H1 (cell line): ENCODE measurements around the gene ACSF3. TPM values are rescaled to one million over a fixed set of nuclear protein-coding genes. Genes with fewer than 3 reads are reported as not detected.

Source experiments
- ATF2 ChIP-seq: IDR thresholded peaks from 2 replicates; pipeline ENCODE4 v1.6.1; 2012; ENCODE audit warnings: low read length, inconsistent platforms
- BRCA1 ChIP-seq: IDR thresholded peaks from 2 replicates; pipeline ENCODE4 v1.6.1; 2012; ENCODE audit warnings: low read depth, low read length, improper control_type of control experiment
- CBX5 ChIP-seq: fragments of 300-800, 300-1000 bp; sonication (generic); IDR thresholded peaks from 2 replicates; pipeline ENCODE4 v1.7.1; 2016; ENCODE audit warnings: antibody characterized with exemption, low read length, low read depth
- CHD1 ChIP-seq: IDR thresholded peaks from 2 replicates; pipeline ENCODE4 v1.6.1; 2012; ENCODE audit warnings: low read depth, low read length, improper control_type of control experiment
- CHD2 ChIP-seq: IDR thresholded peaks from 2 replicates; pipeline ENCODE4 v1.6.1; 2012; ENCODE audit warnings: low read length, improper control_type of control experiment
- CTCF ChIP-seq, 3 experiments: IDR thresholded peaks; 1 replicate in 2 of 3; 2 replicates in 1 of 3; pipeline versions ENCODE4 v1.5.1 to v1.6.1; 2011; ENCODE audit warnings: low read length in 3 of 3, mild to moderate bottlenecking in 3 of 3, inconsistent platforms in 2 of 3, low read depth in 1 of 3, moderate library complexity in 1 of 3; ENCODE audit not compliant: insufficient read depth in 1 of 3; ENCODE audit errors: control extremely low read depth in 1 of 3
- EGR1 ChIP-seq: IDR thresholded peaks from 2 replicates; pipeline ENCODE4 v1.6.1; 2011; ENCODE audit warnings: low read depth, low read length, borderline replicate concordance
- EP300 ChIP-seq, 2 experiments: IDR thresholded peaks; 1 replicate in 1 of 2; 2 replicates in 1 of 2; pipeline ENCODE4 v1.6.1; 2011 to 2012; ENCODE audit warnings: low read depth in 2 of 2, low read length in 2 of 2, mild to moderate bottlenecking in 2 of 2, borderline replicate concordance in 1 of 2, inconsistent platforms in 1 of 2, moderate library complexity in 1 of 2
- JUND ChIP-seq: IDR thresholded peaks from 2 replicates; pipeline ENCODE4 v1.6.1; 2011; ENCODE audit warnings: mild to moderate bottlenecking, improper control_type of control experiment, low read length
- MAFK ChIP-seq: IDR thresholded peaks from 2 replicates; pipeline ENCODE4 v1.6.1; 2012; ENCODE audit warnings: low read depth, mild to moderate bottlenecking, improper control_type of control experiment, low read length
- POLR2AphosphoS5 ChIP-seq: IDR thresholded peaks from 2 replicates; pipeline ENCODE4 v1.6.1; 2011; ENCODE audit warnings: low read depth, low read length
- RBBP5 ChIP-seq: IDR thresholded peaks from 2 replicates; pipeline ENCODE4 v1.7.1; 2012; ENCODE audit warnings: low read depth, mild to moderate bottlenecking, inconsistent platforms, low read length, moderate library complexity, borderline replicate concordance
- RFX5 ChIP-seq: IDR thresholded peaks from 2 replicates; pipeline ENCODE4 v1.6.1; 2011; ENCODE audit warnings: low read depth, low read length, improper control_type of control experiment, borderline replicate concordance
- SAP30 ChIP-seq: fragments of 300-600 bp; sonication (generic); IDR thresholded peaks from 2 replicates; pipeline ENCODE4 v1.7.1; 2012; ENCODE audit warnings: low read length, moderate library complexity, mild to moderate bottlenecking, inconsistent platforms; ENCODE audit not compliant: insufficient read depth, insufficient replicate concordance
- SP4 ChIP-seq: IDR thresholded peaks from 2 replicates; pipeline ENCODE4 v1.6.1; 2012; ENCODE audit warnings: low read length, inconsistent platforms
- SUZ12 ChIP-seq: fragments of 200-600 bp; sonication (generic); IDR thresholded peaks from 2 replicates; pipeline ENCODE4 v1.6.1; 2012; ENCODE audit warnings: mild to moderate bottlenecking, inconsistent platforms, low read length, moderate library complexity, mixed read lengths
- TAF1 ChIP-seq: IDR thresholded peaks from 2 replicates; pipeline ENCODE4 v1.6.1; 2011; ENCODE audit warnings: mild to moderate bottlenecking, low read depth, low read length
- TBP ChIP-seq: IDR thresholded peaks from 2 replicates; pipeline ENCODE4 v1.6.1; 2011; ENCODE audit warnings: low read depth, low read length, improper control_type of control experiment
- YY1 ChIP-seq: IDR thresholded peaks from 2 replicates; pipeline ENCODE4 v1.6.1; 2011; ENCODE audit warnings: low read depth, mild to moderate bottlenecking, low read length
- polyA plus RNA-seq, 7 experiments: library from polyadenylated mRNA; depleted of rRNA in 3 of 7; stranded (reverse) in 5 of 7; unstranded in 2 of 7; fragments of >200 nt in 5 of 7; fragments of 200-250 nt in 2 of 7; gene quantifications; 1 replicate in 5 of 7; 2 replicates in 1 of 7; 4 replicates in 1 of 7; pipeline versions ENCODE4 v1.2.1 to v1.2.3, GENCODE V29; 2011 to 2013; ENCODE audit warnings: missing spikeins in 2 of 7, mixed read lengths in 2 of 7
- total RNA-seq: library from RNA; stranded (reverse); fragmentation: NEBNext Ultra II Directional; extraction: Animal tissue kit (Norgen Biotek cat#: 25700); gene quantifications from 2 replicates; pipeline ENCODE4 v1.2.1, GENCODE V29; 2021

ACSF3 gene
- total and polyA plus RNA-seq, 2 of the 8 experiments (the other 6 are each of a cell fraction or from before 2014, with no cell fraction given) = 15.6 to 22.9 TPM

- no peak for TF ChIP-seq SP4
- no peak for TF ChIP-seq CHD1
- no peak for TF ChIP-seq RBBP5
- TF ChIP-seq ATF2 = no peak
- TF ChIP-seq TAF1 = peak; percentile 85
- TF ChIP-seq SUZ12 = no peak
- TF ChIP-seq EP300 (IDR thresholded peaks at IDR 0.05; ENCODE audit: borderline replicate concordance in 1 of 2, low read depth in 2 of 2, low read length in 2 of 2) = no peak
- no peak for TF ChIP-seq EGR1
- no peak; the same call in 1 of the 2 replicates for TF ChIP-seq JUND
- no peak for TF ChIP-seq CBX5
- TF ChIP-seq MAFK = no peak
- no peak for TF ChIP-seq BRCA1
- TF ChIP-seq YY1 = no peak; the same call in 1 of the 2 replicates
- no peak for TF ChIP-seq SAP30
- no peak for TF ChIP-seq CTCF (IDR thresholded peaks at IDR 0.05; ENCODE audit: control extremely low read depth in 1 of 3, insufficient read depth in 1 of 3, low read depth in 1 of 3, low read length in 3 of 3)
- no peak for TF ChIP-seq RFX5
- no peak for TF ChIP-seq CHD2
- TF ChIP-seq TBP = peak; percentile 55; the same call in 1 of the 2 replicates
- peak; percentile 36; the same call in 1 of the 2 replicates for TF ChIP-seq POLR2AphosphoS5
Observed at GRCh38 chr16:89093602-89094251, at the start of gene ACSF3 (continued).
